K562 (cell line): ENCODE data around the gene MAP2.

Source experiments
- EGR1 ChIP-seq: fragments of 450-650 bp; conservative IDR thresholded peaks from 2 replicates; pipeline ENCODE4 v1.6.1; 2017; ENCODE audit warnings: mild to moderate bottlenecking
- MAFG ChIP-seq: fragments of 450-650 bp; conservative IDR thresholded peaks from 2 replicates; pipeline ENCODE4 v1.6.1; 2016; ENCODE audit warnings: missing genetic modification characterization, missing compliant biosample characterization
- ZNF561 ChIP-seq: fragments of 450-650 bp; formaldehyde crosslinking; conservative IDR thresholded peaks from 2 replicates; pipeline ENCODE4 v1.4.0; 2020; ENCODE audit warnings: mild to moderate bottlenecking, moderate library complexity

DNA sequence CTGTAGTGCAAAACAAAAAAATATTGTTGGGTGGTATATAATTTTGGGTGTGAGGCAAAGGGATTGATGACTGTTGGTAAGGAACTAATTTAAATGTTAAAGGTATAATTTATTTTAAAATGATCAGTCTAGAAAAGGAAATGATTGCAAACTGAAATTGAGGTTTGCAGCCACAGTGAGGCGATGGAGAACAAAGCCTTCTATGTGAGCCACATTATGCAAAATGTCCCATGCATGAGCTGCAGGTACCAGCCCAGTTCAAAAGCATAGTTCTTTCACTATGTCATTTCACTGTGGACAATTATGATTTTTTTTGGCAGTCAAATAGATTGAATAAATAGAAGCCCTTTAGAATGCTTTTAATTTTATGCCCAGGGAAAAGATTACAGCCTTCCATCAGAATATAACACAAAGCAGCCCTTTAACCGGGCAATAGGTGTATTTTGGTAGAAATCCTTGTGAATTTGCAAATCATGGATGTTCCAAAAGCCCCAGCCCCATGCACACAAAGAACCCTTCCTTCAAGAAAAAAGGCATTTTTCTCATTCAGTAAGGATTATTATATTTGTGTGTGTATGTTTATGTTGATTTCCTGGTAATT lies 1.7 kb downstream of the MAP2 start:
- TF ChIP-seq ZNF561 (CRISPR knock-in tag) (no peak), MAFG (tag) (no peak), EGR1 (no peak)
